Lower leg skin (tissue), 4 donors: Measurements from ENCODE around the gene UMODL1. TPM values are rescaled to one million over a fixed set of nuclear protein-coding genes. Genes with fewer than 3 reads are reported as not detected.

Experiments
- DNase-seq, 2 donors: peaks; one replicate each; pipeline ENCODE4 v3.0.0-alpha.2; 2019; ENCODE audit warnings: low spot score in 2 of 2
- H3K4me3 ChIP-seq: fragments of 200-600 bp; sonication (generic); 2 replicates; pipeline ENCODE4 v1.5.1; 2017; ENCODE audit warnings: mild to moderate bottlenecking, low read depth; ENCODE audit not compliant: poor library complexity, severe bottlenecking
- POLR2A ChIP-seq, 2 donors: fragments of 450-650 bp; IDR thresholded peaks; one replicate each; pipeline ENCODE4 v1.6.1; 2016 to 2017; ENCODE audit warnings: antibody characterized with exemption in 2 of 2, mild to moderate bottlenecking in 1 of 2, moderate library complexity in 1 of 2
- whole genome bisulfite sequencing, 2 donors: methylation state at CpG; one replicate each; pipeline ENCODE4 v1.1.5; 2018; 5-methylcytosine and 5-hydroxymethylcytosine counted together
- intact Hi-C: fragments of 100-400 bp; cut with DNase I; formaldehyde crosslinking; loops from one replicate; pipeline ENCODE4 v1.15.0; 2023; ENCODE audit warnings: low total_unique reads
- total RNA-seq, 4 donors: library from RNA; depleted of rRNA; stranded (reverse); fragments of >200 nt; gene quantifications; one replicate each; pipeline ENCODE4 v1.1.0, GENCODE V29; 2016
- TF ChIP-seq, protein P1 (sequence below), 3 donors: fragments of 450-650 bp; IDR thresholded peaks; one replicate each; pipeline ENCODE4 v1.5.1; 2016; ENCODE audit warnings: antibody characterized with exemption in 3 of 3, mild to moderate bottlenecking in 3 of 3, moderate library complexity in 2 of 3

UMODL1 gene
- total RNA-seq, 4 donors from 2014 or later = 0.23 TPM; not detected in 3

DNA sequence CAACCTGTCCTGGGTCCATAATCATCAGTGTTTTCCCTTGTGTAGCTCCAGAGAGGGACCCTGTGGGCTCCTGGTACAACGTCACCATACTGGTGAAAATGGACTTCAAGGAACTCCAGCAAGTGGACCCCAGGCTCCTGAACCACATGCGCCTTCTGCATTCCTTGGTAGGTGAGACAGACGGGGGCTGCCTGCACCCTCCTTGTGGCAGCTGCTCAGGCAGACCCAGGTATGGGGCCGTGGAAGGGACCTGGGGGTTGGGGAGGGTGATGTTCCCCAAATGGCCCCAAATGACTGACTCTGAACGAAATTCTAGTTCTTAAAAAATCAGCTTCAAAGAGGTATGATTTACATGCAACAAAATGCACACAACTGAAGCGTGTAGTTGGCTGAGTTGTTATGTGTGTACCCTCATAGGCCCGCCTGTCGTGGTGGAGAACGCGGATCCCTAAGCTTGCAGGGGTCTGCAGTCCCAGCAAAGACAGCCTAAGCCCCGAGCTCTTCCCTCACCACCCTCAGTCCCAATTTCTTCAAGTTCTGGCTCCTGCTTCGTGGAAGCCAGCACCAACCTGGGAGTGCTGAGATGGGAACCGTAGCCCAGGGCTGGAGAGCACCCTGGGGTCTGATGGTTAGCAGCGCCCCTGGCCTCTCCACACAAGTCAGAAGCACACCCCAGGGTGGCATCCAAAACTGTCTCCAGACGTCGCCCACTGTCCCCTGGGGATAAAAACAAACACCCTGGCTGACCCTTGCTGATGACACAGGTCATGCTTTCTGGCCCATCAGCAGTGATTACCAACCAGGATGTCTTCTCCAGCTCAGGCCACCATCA, 14.3 kb downstream of the UMODL1 start:
- no peak overlapping the region for H3K4me3 ChIP-seq
- no peak for TF ChIP-seq POLR2A (IDR thresholded peaks at IDR 0.05)
- TF ChIP-seq, protein P1, sequence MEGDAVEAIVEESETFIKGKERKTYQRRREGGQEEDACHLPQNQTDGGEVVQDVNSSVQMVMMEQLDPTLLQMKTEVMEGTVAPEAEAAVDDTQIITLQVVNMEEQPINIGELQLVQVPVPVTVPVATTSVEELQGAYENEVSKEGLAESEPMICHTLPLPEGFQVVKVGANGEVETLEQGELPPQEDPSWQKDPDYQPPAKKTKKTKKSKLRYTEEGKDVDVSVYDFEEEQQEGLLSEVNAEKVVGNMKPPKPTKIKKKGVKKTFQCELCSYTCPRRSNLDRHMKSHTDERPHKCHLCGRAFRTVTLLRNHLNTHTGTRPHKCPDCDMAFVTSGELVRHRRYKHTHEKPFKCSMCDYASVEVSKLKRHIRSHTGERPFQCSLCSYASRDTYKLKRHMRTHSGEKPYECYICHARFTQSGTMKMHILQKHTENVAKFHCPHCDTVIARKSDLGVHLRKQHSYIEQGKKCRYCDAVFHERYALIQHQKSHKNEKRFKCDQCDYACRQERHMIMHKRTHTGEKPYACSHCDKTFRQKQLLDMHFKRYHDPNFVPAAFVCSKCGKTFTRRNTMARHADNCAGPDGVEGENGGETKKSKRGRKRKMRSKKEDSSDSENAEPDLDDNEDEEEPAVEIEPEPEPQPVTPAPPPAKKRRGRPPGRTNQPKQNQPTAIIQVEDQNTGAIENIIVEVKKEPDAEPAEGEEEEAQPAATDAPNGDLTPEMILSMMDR (IDR thresholded peaks at IDR 0.05) = no peak
- DNase-seq = no peak
- WGBS, 2 donors = 90% methylated on average over 16 of the region's 16 CpGs
- intact Hi-C loops = no loop called here

DNA sequence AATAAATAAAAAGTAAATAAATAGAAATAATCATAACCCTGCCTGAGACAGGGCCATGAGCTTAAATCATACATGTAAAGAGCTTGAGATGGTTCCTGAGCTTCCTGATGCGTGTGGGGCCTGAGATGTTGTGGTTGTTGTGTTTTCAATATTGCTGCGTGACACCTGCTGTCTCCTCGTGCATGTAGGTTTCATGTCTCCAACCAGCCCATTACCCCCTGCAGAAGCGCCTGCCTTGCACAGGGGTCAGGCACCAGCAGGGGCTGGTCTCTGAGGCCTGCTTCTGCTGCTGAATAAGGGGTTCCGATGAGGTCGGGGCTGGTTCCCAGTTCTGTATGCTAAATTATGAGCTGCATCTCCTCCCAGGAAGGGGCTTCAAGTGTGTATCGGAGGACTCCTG, 15.9 kb downstream of the UMODL1 start:
- TF ChIP-seq, protein P1 (IDR thresholded peaks at IDR 0.05) = no peak
- no peak for TF ChIP-seq POLR2A (IDR thresholded peaks at IDR 0.05)
- DNase-seq = no peak
- 85 to 96% methylated on average over 7 of the region's 7 CpGs for WGBS, 2 donors
- intact Hi-C loops = no loop called here
- H3K4me3 ChIP-seq = no peak overlapping the region

DNA sequence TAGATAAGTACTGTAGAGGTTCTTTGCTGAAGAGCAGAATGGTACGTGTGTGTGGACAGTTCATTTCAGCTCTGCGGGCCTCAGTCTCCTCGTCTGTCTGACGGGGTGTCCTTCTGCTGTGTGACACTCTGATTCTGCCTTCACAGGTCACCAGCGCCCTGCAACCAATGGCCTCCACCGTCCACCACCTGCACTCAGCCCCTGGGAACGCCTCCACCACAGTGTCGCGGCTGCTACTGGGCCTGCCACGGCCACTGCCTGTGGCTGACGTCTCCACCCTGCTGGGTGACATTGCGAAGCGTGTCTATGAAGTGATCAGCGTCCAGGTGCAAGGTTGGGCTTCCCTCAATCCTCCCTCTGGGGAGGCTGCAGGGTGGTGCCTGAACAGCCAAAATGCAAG, 17.0 kb downstream of the UMODL1 start:
- no peak overlapping the region for H3K4me3 ChIP-seq
- no peak for DNase-seq
- WGBS, 2 donors = 89 to 94% methylated on average over 14 of the region's 14 CpGs
- intact Hi-C loops = no loop called here
- TF ChIP-seq POLR2A (IDR thresholded peaks at IDR 0.05) = no peak
- TF ChIP-seq, protein P1 (IDR thresholded peaks at IDR 0.05) = no peak

DNA sequence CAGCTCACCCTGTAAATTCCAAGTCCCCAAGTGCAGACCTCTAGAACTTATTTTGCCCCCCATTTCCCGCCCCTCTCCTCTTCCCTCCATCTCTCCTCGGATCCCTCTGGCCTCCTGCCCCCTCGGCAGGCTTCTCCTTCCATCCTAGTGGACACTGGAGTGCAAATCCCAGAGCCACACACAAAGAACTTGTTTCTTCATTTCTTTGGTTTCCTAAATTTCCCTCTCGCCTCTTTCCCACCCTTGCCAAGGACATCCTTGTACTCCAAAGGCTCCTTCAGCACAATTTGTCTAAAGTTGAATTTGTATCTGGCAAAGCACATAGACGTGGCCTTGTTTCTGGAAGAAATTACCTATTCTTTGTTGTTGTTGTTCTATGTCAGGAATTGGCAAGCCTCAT, 17.5 kb downstream of the UMODL1 start:
- intact Hi-C loops = no loop called here
- no peak for DNase-seq
- no peak overlapping the region for H3K4me3 ChIP-seq
- no peak for TF ChIP-seq POLR2A (IDR thresholded peaks at IDR 0.05)
- TF ChIP-seq, protein P1 (IDR thresholded peaks at IDR 0.05) = no peak
- WGBS, 2 donors = 76 to 81% methylated on average over 5 of the region's 5 CpGs

DNA sequence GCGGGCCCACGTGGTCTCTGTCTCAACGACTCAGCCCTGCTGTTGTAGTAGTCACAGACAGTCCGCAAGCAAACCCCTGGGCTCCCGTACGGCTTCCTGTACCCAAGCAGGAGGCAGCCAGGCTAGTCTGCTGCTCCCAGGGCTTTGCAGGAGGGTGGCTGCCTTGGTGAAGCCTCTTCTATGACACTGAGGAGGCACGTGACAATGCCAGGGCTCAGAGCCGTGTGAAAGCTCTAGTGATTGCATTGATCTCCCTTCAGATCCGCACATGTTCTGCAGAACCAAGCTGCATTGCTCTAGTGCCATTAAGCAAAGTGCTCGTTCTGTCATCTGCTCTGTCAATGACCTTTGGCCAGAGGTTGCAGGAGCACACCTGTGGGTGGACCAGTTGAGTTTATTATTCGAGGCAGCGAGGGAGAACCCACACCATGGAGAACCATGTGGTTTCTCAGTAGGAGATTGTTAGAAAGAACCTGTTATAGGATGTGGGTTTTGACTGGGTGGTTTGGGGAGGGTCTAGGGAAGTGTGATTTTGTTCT, 18.0 kb downstream of the UMODL1 start:
- DNase-seq = no peak
- TF ChIP-seq, protein P1 (IDR thresholded peaks at IDR 0.05) = no peak
- no peak for TF ChIP-seq POLR2A (IDR thresholded peaks at IDR 0.05)
- intact Hi-C loops = no loop called here
- WGBS, 2 donors = 67 to 85% methylated on average over 12 of the region's 12 CpGs
- H3K4me3 ChIP-seq = no peak overlapping the region
